Fibroblast of skin of left biceps (primary cell): ENCODE data around the gene NPAS1.
"Not testable (repeated sequence)": the region's sequence is repeated elsewhere in the genome, so short reads cannot be mapped to it uniquely, and the experiment has no call there.

Source experiments
- DNase-seq, 2 experiments: peaks; one replicate each; pipeline ENCODE4 v3.0.0-alpha.2; 2013; ENCODE audit warnings: low read depth in 2 of 2

Gene NPAS1

GRCh38 chr19:47045867-47046470 lies 26.3 kb downstream of the NPAS1 start:
- DNase-seq = no peak

- no peak for DNase-seq
These were observed 27.7 kb downstream of the NPAS1 start for GRCh38 chr19:47047272-47047762.

GRCh38 chr19:47047763-47048405 lies 28.2 kb downstream of the NPAS1 start:
- DNase-seq = peak; percentile 70 to 72

GRCh38 chr19:47049307-47049700 lies 29.7 kb downstream of the NPAS1 start:
- peak; percentile 33 to 40 for DNase-seq

GRCh38 chr19:47050562-47050961 lies 30.9 kb downstream of the NPAS1 start:
- DNase-seq = not testable (repeated sequence)

GRCh38 chr19:47056411-47056810 lies 36.8 kb downstream of the NPAS1 start:
- DNase-seq = no peak

GRCh38 chr19:47057328-47057727 lies 37.7 kb downstream of the NPAS1 start:
- DNase-seq = no peak

- no peak for DNase-seq
These were observed 39.0 kb downstream of the NPAS1 start for GRCh38 chr19:47058621-47059022.

- DNase-seq = no peak
These were observed 44.2 kb downstream of the NPAS1 start for GRCh38 chr19:47063874-47064273.

- no peak for DNase-seq
These were observed 45.6 kb downstream of the NPAS1 start for GRCh38 chr19:47065242-47065641.

- DNase-seq = no peak
These were observed 47.0 kb downstream of the NPAS1 start for GRCh38 chr19:47066376-47067214.

- no peak for DNase-seq
These were observed 47.7 kb downstream of the NPAS1 start for GRCh38 chr19:47067215-47067847.

GRCh38 chr19:47068246-47068645 lies 48.6 kb downstream of the NPAS1 start:
- DNase-seq = no peak

- DNase-seq = no peak
These were observed 49.3 kb downstream of the NPAS1 start for GRCh38 chr19:47068876-47069406.

- no peak for DNase-seq
These were observed 50.2 kb downstream of the NPAS1 start for GRCh38 chr19:47069795-47070194.

GRCh38 chr19:47070756-47071155 lies 51.1 kb downstream of the NPAS1 start:
- no peak for DNase-seq

GRCh38 chr19:47071731-47072130 lies 52.1 kb downstream of the NPAS1 start:
- DNase-seq = no peak

- DNase-seq = no peak
These were observed 52.7 kb downstream of the NPAS1 start for GRCh38 chr19:47072323-47072722.

GRCh38 chr19:47073574-47073973 lies 53.9 kb downstream of the NPAS1 start:
- no peak for DNase-seq

- no peak for DNase-seq
These were observed 55.0 kb downstream of the NPAS1 start for GRCh38 chr19:47074621-47075020.

- no peak for DNase-seq
These were observed 55.7 kb downstream of the NPAS1 start for GRCh38 chr19:47075179-47075810.
